ENCODE data around the gene BTBD2. TPM values are rescaled to one million over a fixed set of nuclear protein-coding genes. Genes with fewer than 3 reads are reported as not detected.

Gene BTBD2
- polyA plus RNA-seq, 1 donor from 2014 or later: 8.2 TPM

DNA sequence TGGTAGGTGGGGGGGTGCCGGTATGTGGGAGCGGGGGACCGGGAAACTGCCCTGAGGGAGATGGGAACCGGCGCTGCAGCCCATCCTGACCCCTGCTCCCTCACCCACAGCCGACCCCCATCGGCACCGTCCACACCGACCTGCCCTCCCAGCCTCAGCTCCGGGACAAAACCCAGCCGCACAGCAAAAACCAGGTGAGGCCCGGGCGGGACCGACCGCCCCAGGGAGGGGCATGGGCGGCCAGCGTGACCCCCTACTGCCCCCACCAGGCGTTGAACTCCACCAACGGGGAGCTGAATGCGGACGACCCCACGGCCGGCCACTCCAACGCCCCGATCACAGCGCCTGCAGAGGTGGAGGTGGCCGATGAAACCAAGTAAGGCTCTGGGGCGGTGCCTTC is 35.9 kb downstream of the BTBD2 start:
- Mint-ChIP-seq H3K27me3 (no peaks in the 10 kb centered on the region), H3K4me1 (no peaks in the 10 kb centered on the region), H3K9me3 (no peaks in the 10 kb centered on the region), H3K4me3 (no peak overlapping the region), H3K36me3 (peaks cover 3% of the 10 kb centered on the region), H3K27ac (no peak overlapping the region)

DNA sequence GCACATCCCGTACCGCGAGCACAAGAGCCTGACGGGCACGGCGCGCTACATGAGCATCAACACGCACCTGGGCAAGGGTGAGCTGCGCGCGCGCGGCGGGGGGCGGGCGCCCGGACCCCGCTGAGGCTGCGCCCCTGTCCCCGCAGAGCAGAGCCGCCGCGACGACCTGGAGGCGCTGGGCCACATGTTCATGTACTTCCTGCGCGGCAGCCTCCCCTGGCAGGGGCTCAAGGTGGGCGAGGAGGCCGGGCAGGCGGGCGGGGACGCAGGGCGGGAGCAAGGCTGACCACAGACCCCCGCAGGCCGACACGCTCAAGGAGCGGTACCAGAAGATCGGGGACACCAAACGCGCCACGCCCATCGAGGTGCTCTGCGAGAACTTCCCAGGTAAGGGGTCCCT is 36.5 kb downstream of the BTBD2 start:
- no peaks in the 10 kb centered on the region for H3K9me3 Mint-ChIP-seq
- peaks cover 0 to 2% (median 1%) of the 10 kb centered on the region in 3 donors for H3K4me1 Mint-ChIP-seq
- no peak overlapping the region for H3K4me3 Mint-ChIP-seq
- no peaks in the 10 kb centered on the region for H3K27me3 Mint-ChIP-seq
- H3K36me3 Mint-ChIP-seq: peaks cover 3% of the 10 kb centered on the region
- H3K27ac Mint-ChIP-seq: no peak overlapping the region

GRCh38 chr19:1978346-1978894 is 37.1 kb downstream of the BTBD2 start:
- H3K4me3 Mint-ChIP-seq: no peak overlapping the region
- no peak overlapping the region for H3K27ac Mint-ChIP-seq
- H3K9me3 Mint-ChIP-seq: no peaks in the 10 kb centered on the region
- peaks cover 0 to 5% (median 4%) of the 10 kb centered on the region in 3 donors for H3K4me1 Mint-ChIP-seq
- no peaks in the 10 kb centered on the region for H3K27me3 Mint-ChIP-seq
- H3K36me3 Mint-ChIP-seq: peaks cover 3% of the 10 kb centered on the region

DNA sequence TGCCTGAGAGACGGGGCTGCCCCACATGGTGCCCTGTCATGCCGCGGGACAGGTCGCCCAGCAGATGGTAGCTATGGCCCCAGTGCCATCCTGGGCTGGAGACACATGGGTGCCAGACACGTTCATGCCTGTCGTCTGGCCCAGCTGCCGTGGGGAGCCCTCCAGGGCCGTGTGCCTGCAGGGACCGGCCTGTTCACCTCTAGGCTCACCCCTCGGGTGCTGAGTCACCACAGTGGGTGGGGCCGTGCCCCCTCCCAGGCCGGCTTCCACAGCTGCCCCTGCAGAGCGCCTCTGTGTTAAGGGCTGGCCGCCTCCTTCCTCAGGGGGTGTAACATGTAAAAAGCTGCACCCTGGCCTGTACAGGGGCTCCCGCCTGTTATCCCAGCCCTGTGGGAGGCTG is 38.4 kb downstream of the BTBD2 start:
- Mint-ChIP-seq H3K4me3 (no peak overlapping the region), H3K4me1 (peaks cover 0 to 6% (median 5%) of the 10 kb centered on the region in 3 donors), H3K9me3 (no peaks in the 10 kb centered on the region), H3K36me3 (peaks cover 2% of the 10 kb centered on the region), H3K27ac (no peak overlapping the region), H3K27me3 (no peaks in the 10 kb centered on the region)

GRCh38 chr19:1975162-1975480 is 40.4 kb downstream of the BTBD2 start:
- no peak overlapping the region for H3K4me3 Mint-ChIP-seq
- H3K27ac Mint-ChIP-seq: no peak overlapping the region

DNA sequence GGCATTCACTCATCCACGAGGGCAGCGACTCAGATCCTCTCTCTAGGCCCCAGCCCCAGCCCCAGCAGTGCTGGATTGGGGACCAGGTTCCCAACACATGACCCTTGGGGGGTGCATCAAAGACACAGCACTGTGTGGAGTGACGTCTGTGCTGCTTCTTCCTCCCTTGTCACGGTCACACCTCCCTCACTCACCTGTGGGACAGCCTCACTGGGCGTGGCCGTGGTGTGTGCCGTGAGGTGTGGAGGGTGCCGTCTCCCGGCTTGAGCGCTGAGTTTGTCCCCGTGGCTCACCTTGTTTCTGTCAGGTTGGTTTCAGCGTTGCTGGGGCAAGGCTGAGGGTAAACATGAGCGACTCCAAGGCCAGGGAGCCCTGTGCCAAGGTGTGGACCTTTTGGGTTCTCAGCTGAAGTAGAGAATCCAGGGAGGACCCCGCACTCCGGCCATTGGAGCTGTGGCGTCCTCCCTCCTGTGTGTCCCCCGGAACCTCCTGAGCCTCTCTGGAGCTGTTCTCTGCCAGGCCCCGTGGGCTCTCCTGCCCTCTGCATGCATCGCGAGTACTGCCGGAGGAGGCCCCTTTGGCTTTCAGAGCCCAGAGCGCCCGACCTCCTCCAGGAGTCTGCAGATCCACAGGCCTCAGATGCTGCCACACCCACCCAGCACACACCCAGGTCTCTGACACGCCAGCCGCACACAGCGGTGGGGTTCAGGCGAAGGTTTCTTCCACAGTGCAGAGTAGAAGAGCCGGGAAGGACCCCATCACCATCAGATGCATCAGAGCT is 40.9 kb downstream of the BTBD2 start:
- H3K27me3 Mint-ChIP-seq: no peaks in the 10 kb centered on the region
- H3K36me3 Mint-ChIP-seq: no peaks in the 10 kb centered on the region
- H3K4me3 Mint-ChIP-seq: no peak overlapping the region
- H3K4me1 Mint-ChIP-seq: peaks cover 0 to 6% (median 5%) of the 10 kb centered on the region in 3 donors
- H3K27ac Mint-ChIP-seq: no peak overlapping the region
- H3K9me3 Mint-ChIP-seq: no peaks in the 10 kb centered on the region

More at GRCh38 chr19:1975162-1975480, 40.4 kb downstream of the BTBD2 start:
- no peaks in the 10 kb centered on the region for H3K27me3 Mint-ChIP-seq
- H3K9me3 Mint-ChIP-seq: no peaks in the 10 kb centered on the region
- H3K36me3 Mint-ChIP-seq: no peaks in the 10 kb centered on the region
- H3K4me1 Mint-ChIP-seq: peaks cover 0 to 6% (median 5%) of the 10 kb centered on the region in 3 donors

DNA sequence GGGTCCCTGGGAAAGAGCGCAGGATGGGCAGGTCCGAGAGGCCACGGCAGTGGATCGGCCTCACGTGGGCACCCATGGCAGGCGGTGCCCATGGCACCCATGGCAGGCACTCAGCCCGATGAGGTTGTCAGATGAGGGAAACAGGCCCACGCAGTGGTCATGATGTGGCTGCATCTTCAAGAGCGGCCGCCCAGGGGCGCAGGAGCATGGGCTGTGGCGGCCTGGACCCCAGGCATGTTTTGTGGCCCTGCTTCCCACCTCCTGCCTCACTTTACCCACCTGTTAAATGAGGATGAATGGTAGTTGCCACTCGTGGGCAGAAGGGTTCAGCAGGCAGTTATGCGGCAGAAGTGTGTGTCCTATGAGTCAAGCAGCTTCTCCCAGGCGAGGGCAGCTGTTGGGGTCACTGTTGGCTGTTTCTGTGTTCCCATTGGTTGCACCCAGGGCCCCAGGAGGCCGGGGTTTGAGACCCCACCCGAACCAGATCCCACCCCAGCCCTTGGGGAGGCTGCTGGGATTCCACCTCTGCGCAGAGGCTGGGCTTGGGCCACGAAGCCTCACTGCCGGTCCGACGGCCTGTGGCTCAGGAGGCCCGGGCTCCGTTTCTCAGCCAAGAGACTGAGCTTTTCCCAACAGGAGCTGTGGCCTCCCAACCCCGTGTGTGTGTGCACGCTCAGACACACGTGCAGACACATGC is 44.6 kb downstream of the BTBD2 start:
- no peak overlapping the region for H3K4me3 Mint-ChIP-seq
- peaks cover 4 to 12% (median 10%) of the 10 kb centered on the region in 3 donors for H3K4me1 Mint-ChIP-seq
- H3K9me3 Mint-ChIP-seq: no peaks in the 10 kb centered on the region
- no peaks in the 10 kb centered on the region for H3K36me3 Mint-ChIP-seq
- H3K27me3 Mint-ChIP-seq: no peaks in the 10 kb centered on the region
- no peak overlapping the region for H3K27ac Mint-ChIP-seq

GRCh38 chr19:1970003-1970805 is 45.3 kb downstream of the BTBD2 start:
- Mint-ChIP-seq H3K36me3 (no peaks in the 10 kb centered on the region), H3K4me3 (no peak overlapping the region), H3K9me3 (no peaks in the 10 kb centered on the region), H3K27me3 (no peaks in the 10 kb centered on the region), H3K4me1 (peaks cover 5 to 12% (median 10%) of the 10 kb centered on the region in 3 donors), H3K27ac (no peak overlapping the region)

- Mint-ChIP-seq H3K4me3 (no peak overlapping the region), H3K9me3 (no peaks in the 10 kb centered on the region)
Observed at GRCh38 chr19:1969176-1970002, 46.1 kb downstream of the BTBD2 start.

DNA sequence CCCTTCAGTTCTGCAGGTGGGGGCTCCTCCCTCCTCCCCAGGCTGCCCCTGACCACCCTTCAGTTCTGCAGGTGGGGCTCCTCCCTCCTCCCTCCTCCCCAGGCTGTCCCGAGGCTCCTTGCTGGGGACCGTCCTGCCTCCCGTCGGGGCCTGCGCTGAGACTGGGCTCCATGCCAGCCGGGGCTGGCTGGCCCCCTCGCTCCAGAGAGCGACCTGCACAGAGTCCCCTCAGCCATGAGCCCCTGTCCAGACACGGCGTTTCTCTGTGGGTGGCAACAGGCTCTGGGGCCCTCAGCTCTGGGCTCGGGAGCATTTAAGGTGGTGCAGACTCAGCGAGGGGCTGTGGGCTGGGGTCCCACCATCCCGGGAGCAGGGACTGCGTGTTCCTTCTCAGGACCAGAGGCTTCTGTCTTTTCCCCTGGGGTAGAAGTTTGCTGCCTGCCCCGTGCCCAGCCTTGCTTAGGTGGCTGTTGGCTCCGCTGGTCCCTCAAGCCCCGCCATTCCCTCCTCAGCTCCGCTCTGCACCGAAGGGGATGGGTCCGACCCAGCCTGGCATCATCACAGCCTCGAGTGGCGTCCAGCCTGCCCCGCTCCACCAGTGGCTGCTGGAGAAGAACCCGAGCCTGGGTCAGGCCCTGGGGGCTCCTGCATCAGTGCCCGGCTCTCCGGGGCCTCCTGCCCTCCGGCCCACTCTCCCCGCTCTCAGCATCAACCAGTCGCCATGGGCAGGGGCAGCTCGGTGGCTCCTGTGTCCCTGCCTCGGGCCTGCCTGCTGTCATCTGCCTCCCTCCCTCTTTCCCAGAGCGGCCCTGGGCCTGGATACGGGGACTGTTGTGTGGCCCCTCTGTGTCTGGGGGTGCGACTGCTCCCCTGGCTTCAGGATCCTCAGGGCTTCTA is 47.0 kb downstream of the BTBD2 start:
- H3K4me3 Mint-ChIP-seq: no peak overlapping the region
- H3K27me3 Mint-ChIP-seq: no peaks in the 10 kb centered on the region
- no peaks in the 10 kb centered on the region for H3K36me3 Mint-ChIP-seq
- peak overlapping the region in 1 of 3 donors; percentile 53 for H3K27ac Mint-ChIP-seq
- H3K9me3 Mint-ChIP-seq: no peaks in the 10 kb centered on the region
- peaks cover 5 to 10% (median 7%) of the 10 kb centered on the region in 3 donors for H3K4me1 Mint-ChIP-seq

More at GRCh38 chr19:1969176-1970002, 46.1 kb downstream of the BTBD2 start:
- peaks cover 5 to 11% (median 10%) of the 10 kb centered on the region in 3 donors for H3K4me1 Mint-ChIP-seq
- H3K27me3 Mint-ChIP-seq: no peaks in the 10 kb centered on the region
- no peaks in the 10 kb centered on the region for H3K36me3 Mint-ChIP-seq
- peak overlapping the region in 1 of 3 donors; percentile 53 for H3K27ac Mint-ChIP-seq

DNA sequence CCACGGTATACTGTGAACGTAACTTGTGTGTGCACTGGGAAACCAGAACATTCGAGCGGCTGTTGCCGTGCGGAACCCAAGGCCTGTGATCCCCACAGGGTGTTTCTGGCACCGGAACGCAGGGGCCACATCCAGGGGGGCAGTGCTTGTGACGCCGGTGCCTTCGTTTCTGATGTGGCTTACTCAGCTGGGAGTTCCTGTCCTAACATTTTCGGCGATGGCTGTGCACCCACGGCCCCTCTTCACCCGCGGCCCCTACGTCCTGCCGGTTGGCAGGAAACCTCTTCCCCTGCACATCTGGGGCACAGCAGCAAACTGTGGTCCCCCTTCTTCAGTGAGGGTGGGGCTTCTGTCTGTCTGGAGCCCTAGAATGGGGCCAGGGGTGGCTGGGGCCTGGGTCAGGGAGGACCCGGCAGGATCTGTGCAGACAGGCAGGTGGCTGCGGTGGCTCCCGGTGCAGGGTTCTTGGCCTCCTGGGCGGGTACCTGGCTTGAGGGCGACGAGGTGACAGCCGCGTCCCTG is 48.4 kb downstream of the BTBD2 start:
- no peak overlapping the region for H3K4me3 Mint-ChIP-seq
- no peak overlapping the region for H3K27ac Mint-ChIP-seq
- no peaks in the 10 kb centered on the region for H3K9me3 Mint-ChIP-seq
- no peaks in the 10 kb centered on the region for H3K27me3 Mint-ChIP-seq
- H3K36me3 Mint-ChIP-seq: no peaks in the 10 kb centered on the region
- H3K4me1 Mint-ChIP-seq: peaks cover 4 to 7% (median 5%) of the 10 kb centered on the region in 3 donors

- Mint-ChIP-seq H3K9me3 (no peaks in the 10 kb centered on the region), H3K27me3 (no peaks in the 10 kb centered on the region), H3K4me1 (peaks cover 5 to 18% (median 9%) of the 10 kb centered on the region in 3 donors), H3K27ac (no peak overlapping the region), H3K36me3 (no peaks in the 10 kb centered on the region), H3K4me3 (no peak overlapping the region)
Observed at GRCh38 chr19:1962674-1963073, 52.8 kb downstream of the BTBD2 start.

All from IgD-negative memory B cell (primary cell).